ENCODE measurements around the gene GTF3C5.

DNA sequence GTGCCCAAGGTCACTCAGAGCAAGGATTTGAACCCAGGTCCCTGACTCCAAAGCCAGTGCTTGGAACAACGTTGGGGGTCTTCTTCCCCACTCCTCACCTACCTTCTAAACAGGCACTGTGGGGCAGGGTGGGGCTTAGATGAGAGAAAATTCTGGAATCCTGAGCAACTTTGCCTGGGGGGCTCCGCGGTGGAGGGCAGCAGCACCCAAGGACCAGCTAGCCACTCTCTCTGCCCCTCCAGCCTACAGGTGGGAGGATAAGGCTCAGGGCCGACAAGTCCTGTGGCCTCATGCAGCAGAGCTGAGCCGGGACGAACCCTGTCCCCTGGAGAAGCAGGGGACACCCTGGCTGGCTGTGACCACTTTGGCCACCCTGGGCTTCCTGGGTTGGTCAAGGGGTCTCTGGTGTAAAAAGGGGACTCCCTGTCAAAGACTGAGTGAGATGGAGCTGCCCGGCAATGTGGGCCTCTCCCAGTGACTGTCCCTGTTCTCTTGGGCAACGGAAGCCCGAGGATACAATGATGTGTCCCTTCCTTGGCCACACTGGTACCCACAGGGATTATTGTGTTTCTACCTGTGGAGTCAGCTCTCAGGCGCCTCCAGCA lies 57.5 kb downstream of the GTF3C5 start:
- TF ChIP-seq, protein P1, sequence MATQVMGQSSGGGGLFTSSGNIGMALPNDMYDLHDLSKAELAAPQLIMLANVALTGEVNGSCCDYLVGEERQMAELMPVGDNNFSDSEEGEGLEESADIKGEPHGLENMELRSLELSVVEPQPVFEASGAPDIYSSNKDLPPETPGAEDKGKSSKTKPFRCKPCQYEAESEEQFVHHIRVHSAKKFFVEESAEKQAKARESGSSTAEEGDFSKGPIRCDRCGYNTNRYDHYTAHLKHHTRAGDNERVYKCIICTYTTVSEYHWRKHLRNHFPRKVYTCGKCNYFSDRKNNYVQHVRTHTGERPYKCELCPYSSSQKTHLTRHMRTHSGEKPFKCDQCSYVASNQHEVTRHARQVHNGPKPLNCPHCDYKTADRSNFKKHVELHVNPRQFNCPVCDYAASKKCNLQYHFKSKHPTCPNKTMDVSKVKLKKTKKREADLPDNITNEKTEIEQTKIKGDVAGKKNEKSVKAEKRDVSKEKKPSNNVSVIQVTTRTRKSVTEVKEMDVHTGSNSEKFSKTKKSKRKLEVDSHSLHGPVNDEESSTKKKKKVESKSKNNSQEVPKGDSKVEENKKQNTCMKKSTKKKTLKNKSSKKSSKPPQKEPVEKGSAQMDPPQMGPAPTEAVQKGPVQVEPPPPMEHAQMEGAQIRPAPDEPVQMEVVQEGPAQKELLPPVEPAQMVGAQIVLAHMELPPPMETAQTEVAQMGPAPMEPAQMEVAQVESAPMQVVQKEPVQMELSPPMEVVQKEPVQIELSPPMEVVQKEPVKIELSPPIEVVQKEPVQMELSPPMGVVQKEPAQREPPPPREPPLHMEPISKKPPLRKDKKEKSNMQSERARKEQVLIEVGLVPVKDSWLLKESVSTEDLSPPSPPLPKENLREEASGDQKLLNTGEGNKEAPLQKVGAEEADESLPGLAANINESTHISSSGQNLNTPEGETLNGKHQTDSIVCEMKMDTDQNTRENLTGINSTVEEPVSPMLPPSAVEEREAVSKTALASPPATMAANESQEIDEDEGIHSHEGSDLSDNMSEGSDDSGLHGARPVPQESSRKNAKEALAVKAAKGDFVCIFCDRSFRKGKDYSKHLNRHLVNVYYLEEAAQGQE (IDR thresholded peaks at IDR 0.05; ENCODE audit: insufficient read depth in 1 of 2, low read depth in 2 of 2, low read length in 2 of 2), result no peak
- no peak for TF ChIP-seq POLR2AphosphoS5 (IDR thresholded peaks at IDR 0.05; ENCODE audit: low read depth, low read length)

Data from PFSK-1 (cell line).